SK-N-SH treated with all-trans-retinoic acid at 6 μM for 48 hours (cell line): Measurements from ENCODE around the gene EFCAB5.

Source experiments
- ATAC-seq: fragments of 200-7000 bp; cut with Tn5 transposase; 3 replicates; pipeline ENCODE4 v1.9.1; 2020; ENCODE audit warnings: mild to moderate bottlenecking, moderate library complexity
- ARNTL ChIP-seq: fragments of 450-650 bp; formaldehyde crosslinking; IDR thresholded peaks from 2 replicates; pipeline ENCODE4 v1.5.0; 2020; ENCODE audit warnings: low read depth, mild to moderate bottlenecking, moderate library complexity, borderline replicate concordance
- BACH2 ChIP-seq: fragments of 250-450 bp; sonication (Bioruptor Pico); IDR thresholded peaks from 2 replicates; pipeline ENCODE4 v1.9.0; 2021; ENCODE audit warnings: mild to moderate bottlenecking, borderline replicate concordance
- CREB5 ChIP-seq: fragments of 250-450 bp; sonication (Bioruptor Pico); IDR thresholded peaks from 2 replicates; pipeline ENCODE4 v1.5.1; 2020; ENCODE audit warnings: low read depth, mild to moderate bottlenecking, moderate library complexity
- CSDC2 ChIP-seq: fragments of 250-450 bp; sonication (Bioruptor Pico); IDR thresholded peaks from 2 replicates; pipeline ENCODE4 v1.5.0; 2020; ENCODE audit warnings: mild to moderate bottlenecking, moderate library complexity
- ESRRG ChIP-seq: fragments of 250-450 bp; sonication (Bioruptor Pico); IDR thresholded peaks from 2 replicates; pipeline ENCODE4 v1.6.1; 2021; ENCODE audit warnings: mild to moderate bottlenecking
- GLIS3 ChIP-seq: fragments of 250-450 bp; sonication (Bioruptor Pico); IDR thresholded peaks from 2 replicates; pipeline ENCODE4 v1.5.0; 2020; ENCODE audit warnings: mild to moderate bottlenecking, moderate library complexity
- ISL1 ChIP-seq: fragments of 250-450 bp; sonication (Bioruptor Pico); IDR thresholded peaks from 2 replicates; pipeline ENCODE4 v2.1.2; 2022; ENCODE audit warnings: mild to moderate bottlenecking, moderate library complexity
- OSR1 ChIP-seq: fragments of 250-450 bp; sonication (Bioruptor Pico); IDR thresholded peaks from 2 replicates; pipeline ENCODE4 v1.8.0; 2022; ENCODE audit warnings: moderate library complexity, mild to moderate bottlenecking, inconsistent platforms
- PPARA ChIP-seq: fragments of 250-450 bp; sonication (Bioruptor Pico); IDR thresholded peaks from 2 replicates; pipeline ENCODE4 v1.5.0; 2020; ENCODE audit warnings: mild to moderate bottlenecking, borderline replicate concordance
- RARB ChIP-seq: fragments of 250-450 bp; sonication (Bioruptor Pico); IDR thresholded peaks from 2 replicates; pipeline ENCODE4 v1.8.0; 2021; ENCODE audit warnings: mild to moderate bottlenecking, moderate library complexity
- SNAI2 ChIP-seq: fragments of 250-450 bp; sonication (Bioruptor Pico); IDR thresholded peaks from 2 replicates; pipeline ENCODE4 v1.5.0; 2020; ENCODE audit warnings: mild to moderate bottlenecking, moderate library complexity
- TCF4 ChIP-seq: fragments of 250-450 bp; sonication (Bioruptor Pico); IDR thresholded peaks from 2 replicates; pipeline ENCODE4 v1.8.0; 2021; ENCODE audit warnings: mild to moderate bottlenecking, moderate library complexity, borderline replicate concordance
- TOX ChIP-seq: fragments of 250-450 bp; sonication (Bioruptor Pico); IDR thresholded peaks from 2 replicates; pipeline ENCODE4 v1.8.0; 2021; ENCODE audit warnings: mild to moderate bottlenecking, moderate library complexity, borderline replicate concordance
- TSHZ2 ChIP-seq: fragments of 250-450 bp; sonication (Bioruptor Pico); IDR thresholded peaks from 2 replicates; pipeline ENCODE4 v1.5.0; 2020; ENCODE audit warnings: mild to moderate bottlenecking, moderate library complexity
- ZC3H10 ChIP-seq: fragments of 250-450 bp; sonication (Bioruptor Pico); IDR thresholded peaks from 2 replicates; pipeline ENCODE4 v1.5.1; 2021; ENCODE audit warnings: mild to moderate bottlenecking, moderate library complexity
- ZFP3 ChIP-seq: fragments of 250-450 bp; sonication (Bioruptor Pico); IDR thresholded peaks from 2 replicates; pipeline ENCODE4 v1.5.0; 2020; ENCODE audit warnings: mild to moderate bottlenecking, moderate library complexity
- ZFP30 ChIP-seq: fragments of 450-650 bp; formaldehyde crosslinking; IDR thresholded peaks from 2 replicates; pipeline ENCODE4 v1.5.0; 2022; ENCODE audit warnings: mild to moderate bottlenecking, moderate library complexity
- ZNF565 ChIP-seq: fragments of 450-650 bp; formaldehyde crosslinking; conservative IDR thresholded peaks from 2 replicates; pipeline ENCODE4 v1.5.0; 2020; ENCODE audit warnings: low read depth, mild to moderate bottlenecking, moderate library complexity
- TF ChIP-seq, protein P1 (sequence below): fragments of 250-450 bp; sonication (Bioruptor Pico); IDR thresholded peaks from 2 replicates; pipeline ENCODE4 v1.8.0; 2020; ENCODE audit warnings: mild to moderate bottlenecking, moderate library complexity, borderline replicate concordance
- TF ChIP-seq, protein P2 (sequence below): fragments of 250-450 bp; sonication (Bioruptor Pico); IDR thresholded peaks from 2 replicates; pipeline ENCODE4 v1.5.1; 2021; ENCODE audit warnings: mild to moderate bottlenecking, moderate library complexity

EFCAB5 gene

GRCh38 chr17:30095507-30096244 lies 154.2 kb downstream of the EFCAB5 start:
- ATAC-seq, result peak; percentile 86
- TF ChIP-seq ZC3H10 (CRISPR knock-in tag), result no peak
- peak; percentile 100 for TF ChIP-seq ZFP3 (CRISPR knock-in tag)

- ATAC-seq, result no peak
- TF ChIP-seq ARNTL (CRISPR knock-in tag), result no peak
- no peak for TF ChIP-seq TOX
- no peak for TF ChIP-seq BACH2 (CRISPR knock-in tag)
- TF ChIP-seq ESRRG (CRISPR knock-in tag), result no peak
- TF ChIP-seq OSR1 (CRISPR knock-in tag), result no peak
- no peak for TF ChIP-seq ZFP30
- TF ChIP-seq TCF4 (CRISPR knock-in tag), result no peak
- TF ChIP-seq GLIS3 (CRISPR knock-in tag), result no peak
- TF ChIP-seq, protein P1, sequence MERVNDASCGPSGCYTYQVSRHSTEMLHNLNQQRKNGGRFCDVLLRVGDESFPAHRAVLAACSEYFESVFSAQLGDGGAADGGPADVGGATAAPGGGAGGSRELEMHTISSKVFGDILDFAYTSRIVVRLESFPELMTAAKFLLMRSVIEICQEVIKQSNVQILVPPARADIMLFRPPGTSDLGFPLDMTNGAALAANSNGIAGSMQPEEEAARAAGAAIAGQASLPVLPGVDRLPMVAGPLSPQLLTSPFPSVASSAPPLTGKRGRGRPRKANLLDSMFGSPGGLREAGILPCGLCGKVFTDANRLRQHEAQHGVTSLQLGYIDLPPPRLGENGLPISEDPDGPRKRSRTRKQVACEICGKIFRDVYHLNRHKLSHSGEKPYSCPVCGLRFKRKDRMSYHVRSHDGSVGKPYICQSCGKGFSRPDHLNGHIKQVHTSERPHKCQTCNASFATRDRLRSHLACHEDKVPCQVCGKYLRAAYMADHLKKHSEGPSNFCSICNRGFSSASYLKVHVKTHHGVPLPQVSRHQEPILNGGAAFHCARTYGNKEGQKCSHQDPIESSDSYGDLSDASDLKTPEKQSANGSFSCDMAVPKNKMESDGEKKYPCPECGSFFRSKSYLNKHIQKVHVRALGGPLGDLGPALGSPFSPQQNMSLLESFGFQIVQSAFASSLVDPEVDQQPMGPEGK (CRISPR knock-in tag), result no peak
- no peak for TF ChIP-seq TSHZ2 (CRISPR knock-in tag)
Measured at GRCh38 chr17:30101686-30102390, 160.4 kb downstream of the EFCAB5 start.

DNA sequence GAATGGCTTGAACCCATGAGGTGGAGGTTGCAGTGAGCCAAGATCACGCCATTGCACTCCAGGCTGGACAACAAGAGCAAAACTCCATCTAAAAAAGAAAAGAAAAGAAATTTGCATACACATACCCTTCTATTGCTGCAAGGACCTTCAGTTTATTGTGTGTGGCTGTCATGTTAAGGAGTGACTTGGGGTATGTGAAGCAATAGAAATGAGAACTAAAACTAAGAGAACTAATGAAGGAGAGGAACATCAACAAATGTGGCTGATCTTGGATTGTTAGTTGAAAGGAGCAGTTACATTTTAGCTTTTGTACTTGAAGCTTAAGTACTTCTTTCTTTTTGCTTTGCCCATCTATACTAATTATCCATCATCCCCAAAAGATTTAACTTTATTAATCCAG lies 162.5 kb downstream of the EFCAB5 start:
- TF ChIP-seq, protein P1 (CRISPR knock-in tag), result no peak
- TF ChIP-seq ISL1 (CRISPR knock-in tag) (no peak), BACH2 (CRISPR knock-in tag) (no peak), TOX (no peak), RARB (CRISPR knock-in tag) (no peak), ESRRG (CRISPR knock-in tag) (no peak), GLIS3 (CRISPR knock-in tag) (no peak), PPARA (CRISPR knock-in tag) (no peak), ZNF565 (CRISPR knock-in tag) (no peak), CSDC2 (CRISPR knock-in tag) (no peak), SNAI2 (CRISPR knock-in tag) (no peak), CREB5 (CRISPR knock-in tag) (no peak)
- TF ChIP-seq, protein P2, sequence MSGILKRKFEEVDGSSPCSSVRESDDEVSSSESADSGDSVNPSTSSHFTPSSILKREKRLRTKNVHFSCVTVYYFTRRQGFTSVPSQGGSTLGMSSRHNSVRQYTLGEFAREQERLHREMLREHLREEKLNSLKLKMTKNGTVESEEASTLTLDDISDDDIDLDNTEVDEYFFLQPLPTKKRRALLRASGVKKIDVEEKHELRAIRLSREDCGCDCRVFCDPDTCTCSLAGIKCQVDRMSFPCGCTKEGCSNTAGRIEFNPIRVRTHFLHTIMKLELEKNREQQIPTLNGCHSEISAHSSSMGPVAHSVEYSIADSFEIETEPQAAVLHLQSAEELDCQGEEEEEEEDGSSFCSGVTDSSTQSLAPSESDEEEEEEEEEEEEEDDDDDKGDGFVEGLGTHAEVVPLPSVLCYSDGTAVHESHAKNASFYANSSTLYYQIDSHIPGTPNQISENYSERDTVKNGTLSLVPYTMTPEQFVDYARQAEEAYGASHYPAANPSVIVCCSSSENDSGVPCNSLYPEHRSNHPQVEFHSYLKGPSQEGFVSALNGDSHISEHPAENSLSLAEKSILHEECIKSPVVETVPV, result no peak
- ATAC-seq, result no peak
